Suprapubic skin (tissue), 4 donors: ENCODE measurements around the gene LCE1B.

Source experiments
- EP300 ChIP-seq: sonication (generic); formaldehyde crosslinking; IDR thresholded peaks from one replicate; pipeline ENCODE4 v1.6.1; 2017; ENCODE audit warnings: antibody characterized with exemption
- POLR2A ChIP-seq, 2 donors: fragments of 450-650 bp; IDR thresholded peaks; one replicate each; pipeline ENCODE4 v1.6.1; 2017; ENCODE audit warnings: antibody characterized with exemption in 2 of 2, mild to moderate bottlenecking in 2 of 2, moderate library complexity in 2 of 2
- POLR2AphosphoS5 ChIP-seq, 3 donors: sonication (generic); formaldehyde crosslinking; IDR thresholded peaks; one replicate each; pipeline ENCODE4 v1.6.1; 2017; ENCODE audit warnings: antibody characterized with exemption in 3 of 3
- TF ChIP-seq, protein P1 (sequence below), 2 donors: fragments of 200-600 bp in 1 of 2; fragments of 450-650 bp in 1 of 2; sonication (generic) in 1 of 2; IDR thresholded peaks; one replicate each; pipeline ENCODE4 v1.5.1; 2016 to 2019; ENCODE audit warnings: antibody characterized with exemption in 2 of 2, mild to moderate bottlenecking in 1 of 2, moderate library complexity in 1 of 2

DNA sequence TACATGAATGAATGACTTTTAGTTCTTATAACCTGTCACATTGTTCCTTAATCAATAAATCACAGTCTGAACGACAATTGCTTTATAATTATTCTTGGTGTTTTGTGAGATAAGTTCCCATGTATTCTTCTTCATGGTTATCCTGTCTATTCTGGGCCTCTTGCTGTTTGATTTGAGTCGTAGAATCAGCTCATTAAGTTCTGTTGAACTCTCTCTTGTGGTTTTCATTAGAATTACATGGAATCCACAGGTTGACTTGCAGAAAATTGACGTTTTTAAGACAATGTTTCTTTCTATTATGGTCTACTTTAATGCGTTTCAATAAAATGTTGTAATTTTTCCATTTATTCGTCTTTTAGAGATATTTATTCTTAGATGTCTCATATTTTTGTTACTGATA lies 11.5 kb downstream of the LCE1B start:
- TF ChIP-seq, protein P1, sequence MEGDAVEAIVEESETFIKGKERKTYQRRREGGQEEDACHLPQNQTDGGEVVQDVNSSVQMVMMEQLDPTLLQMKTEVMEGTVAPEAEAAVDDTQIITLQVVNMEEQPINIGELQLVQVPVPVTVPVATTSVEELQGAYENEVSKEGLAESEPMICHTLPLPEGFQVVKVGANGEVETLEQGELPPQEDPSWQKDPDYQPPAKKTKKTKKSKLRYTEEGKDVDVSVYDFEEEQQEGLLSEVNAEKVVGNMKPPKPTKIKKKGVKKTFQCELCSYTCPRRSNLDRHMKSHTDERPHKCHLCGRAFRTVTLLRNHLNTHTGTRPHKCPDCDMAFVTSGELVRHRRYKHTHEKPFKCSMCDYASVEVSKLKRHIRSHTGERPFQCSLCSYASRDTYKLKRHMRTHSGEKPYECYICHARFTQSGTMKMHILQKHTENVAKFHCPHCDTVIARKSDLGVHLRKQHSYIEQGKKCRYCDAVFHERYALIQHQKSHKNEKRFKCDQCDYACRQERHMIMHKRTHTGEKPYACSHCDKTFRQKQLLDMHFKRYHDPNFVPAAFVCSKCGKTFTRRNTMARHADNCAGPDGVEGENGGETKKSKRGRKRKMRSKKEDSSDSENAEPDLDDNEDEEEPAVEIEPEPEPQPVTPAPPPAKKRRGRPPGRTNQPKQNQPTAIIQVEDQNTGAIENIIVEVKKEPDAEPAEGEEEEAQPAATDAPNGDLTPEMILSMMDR (IDR thresholded peaks at IDR 0.05): no peak
- no peak for TF ChIP-seq EP300
- no peak for TF ChIP-seq POLR2AphosphoS5 (IDR thresholded peaks at IDR 0.05)
- no peak for TF ChIP-seq POLR2A (IDR thresholded peaks at IDR 0.05)
